NT2/D1 (cell line): ENCODE data around the gene SCCPDH.

Experiments used
- SUZ12 ChIP-seq: IDR thresholded peaks from 2 replicates; pipeline ENCODE4 v1.6.1; 2011; ENCODE audit not compliant: insufficient read length, insufficient read depth; ENCODE audit errors: extremely low read depth
- YY1 ChIP-seq: IDR thresholded peaks from 2 replicates; pipeline ENCODE4 v1.6.1; 2011; ENCODE audit not compliant: insufficient read length, insufficient read depth
- ZNF274 ChIP-seq: IDR thresholded peaks from 2 replicates; pipeline ENCODE4 v1.6.1; 2011; ENCODE audit warnings: mild to moderate bottlenecking, low read depth, low read length

DNA sequence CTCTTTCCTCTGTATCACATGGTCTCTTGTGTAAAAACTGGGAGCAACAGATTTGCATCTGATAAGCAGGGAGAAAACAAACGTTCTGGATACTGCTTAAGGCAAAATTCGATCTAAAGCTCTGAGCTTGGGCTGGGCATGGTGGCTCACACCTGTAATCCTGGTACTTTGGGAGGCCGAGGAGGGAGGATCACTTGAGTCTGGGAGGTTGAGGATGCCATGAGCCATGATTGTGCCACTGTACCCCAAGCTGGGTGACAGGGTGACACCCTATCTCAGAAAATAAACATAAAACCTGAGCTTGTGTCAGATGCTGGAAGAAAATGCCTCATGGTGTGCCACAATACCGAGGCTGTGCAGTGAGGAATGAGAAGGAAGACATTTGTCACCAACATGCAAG, 73.9 kb downstream of the SCCPDH start:
- no peak for TF ChIP-seq YY1
- no peak for TF ChIP-seq ZNF274
- no peak for TF ChIP-seq SUZ12
